DOHH2 (cell line): Measurements from ENCODE around the gene MDH1B.

Experiments used
- CTCF ChIP-seq: fragments of 200-600 bp; sonication (generic); IDR thresholded peaks from one replicate; pipeline ENCODE4 v1.5.1; 2014; ENCODE audit warnings: antibody characterized with exemption, mild to moderate bottlenecking, low read depth, low read length; ENCODE audit not compliant: poor library complexity, severe bottlenecking
- EZH2phosphoT487 ChIP-seq: fragments of 200-600 bp; sonication (generic); IDR thresholded peaks from 2 replicates; pipeline ENCODE4 v1.6.1; 2017; ENCODE audit warnings: borderline replicate concordance, mild to moderate bottlenecking, antibody characterized with exemption, low read length, moderate library complexity, mixed read lengths

GRCh38 chr2:206723288-206723687, 41.8 kb downstream of the MDH1B start:
- TF ChIP-seq CTCF (no peak), EZH2phosphoT487 (no peak)
